T-helper 2 cell treated with Interferon-gamma antibody and Interleukin-4, amounts not matched to agents 5 μg/mL and 100 μg/mL, for 36 hours (primary cell): Measurements from ENCODE around the gene DHRS3.
A peak's percentile ranks its signal among the peaks of the same experiment; 100 is the strongest.

Experiments
- DNase-seq: peaks from one replicate; pipeline ENCODE4 v3.0.0; 2021; ENCODE audit warnings: low spot score
- H3K27ac Mint-ChIP-seq: one replicate; pipeline ENCODE4 v1.8.0; 2021; ENCODE audit warnings: mild to moderate bottlenecking, mixed read lengths
- H3K27me3 Mint-ChIP-seq: one replicate; pipeline ENCODE4 v1.8.0; 2021; ENCODE audit warnings: low read depth, mixed read lengths
- H3K36me3 Mint-ChIP-seq: one replicate; pipeline ENCODE4 v1.8.0; 2021; ENCODE audit warnings: low read depth, mixed read lengths
- H3K4me1 Mint-ChIP-seq: one replicate; pipeline ENCODE4 v1.8.0; 2021; ENCODE audit warnings: low read depth, mixed read lengths
- H3K4me3 Mint-ChIP-seq: one replicate; pipeline ENCODE4 v1.8.0; 2022; ENCODE audit warnings: mild to moderate bottlenecking, moderate library complexity, mixed read lengths
- H3K9me3 Mint-ChIP-seq: one replicate; pipeline ENCODE4 v1.8.0; 2021; ENCODE audit warnings: mixed read lengths

Gene DHRS3

GRCh38 chr1:12521096-12521495, 96.9 kb downstream of the DHRS3 start:
- Mint-ChIP-seq H3K4me1 (peaks cover 21% of the 10 kb centered on the region), H3K27ac (no peak overlapping the region), H3K27me3 (no peaks in the 10 kb centered on the region), H3K9me3 (peaks cover 4% of the 10 kb centered on the region), H3K4me3 (no peak overlapping the region), H3K36me3 (peaks cover 18% of the 10 kb centered on the region)
- DNase-seq: no peak

GRCh38 chr1:12519693-12520364, 98.2 kb downstream of the DHRS3 start:
- no peak for DNase-seq
- peaks cover 4% of the 10 kb centered on the region for H3K9me3 Mint-ChIP-seq
- peaks cover 14% of the 10 kb centered on the region for H3K4me1 Mint-ChIP-seq
- peaks cover 18% of the 10 kb centered on the region for H3K36me3 Mint-ChIP-seq
- H3K27ac Mint-ChIP-seq: peak overlapping the region; percentile 41
- H3K27me3 Mint-ChIP-seq: no peaks in the 10 kb centered on the region
- H3K4me3 Mint-ChIP-seq: no peak overlapping the region

GRCh38 chr1:12518931-12519692, 98.9 kb downstream of the DHRS3 start:
- Mint-ChIP-seq H3K27ac (no peak overlapping the region), H3K4me1 (peaks cover 20% of the 10 kb centered on the region), H3K27me3 (no peaks in the 10 kb centered on the region), H3K4me3 (no peak overlapping the region), H3K36me3 (peaks cover 25% of the 10 kb centered on the region), H3K9me3 (peaks cover 4% of the 10 kb centered on the region)
- DNase-seq: peak; percentile 72
